HT1080 (cell line): Measurements from ENCODE around the gene FOXG1. TPM values are rescaled to one million over a fixed set of nuclear protein-coding genes. Genes with fewer than 3 reads are reported as not detected.

Source experiments
- DNase-seq: peaks from one replicate; pipeline ENCODE4 v3.0.0-alpha.2; 2015; ENCODE audit warnings: low read depth
- polyA plus RNA-seq, 2 experiments: library from polyadenylated mRNA; depleted of rRNA; stranded (reverse); fragments of >200 nt; gene quantifications; 2 replicates each; pipeline ENCODE4 v1.2.3, GENCODE V29; 2015
- total RNA-seq: library from RNA; depleted of rRNA; stranded (reverse); fragments of >200 nt; shearing (Covaris generic); gene quantifications from 2 replicates; pipeline ENCODE4 v1.2.3, GENCODE V29; 2014; rRNA removed

FOXG1 gene
- not detected in 2 replicates for total RNA-seq
- polyA plus RNA-seq (2015; cell fraction: cytosol; rRNA removed) = not detected in 2 replicates
- polyA plus RNA-seq (2015; cell fraction: nucleus; rRNA removed) = not detected in 2 replicates

- no peak for DNase-seq
Measured at GRCh38 chr14:28766469-28766955, at the start of gene FOXG1. FOXG1 (plus strand) TSS chr14:28766787; CDS start chr14:28767280, 493 bp downstream.

GRCh38 chr14:28719130-28719529 lies 47.5 kb upstream of the FOXG1 start:
- no peak for DNase-seq

GRCh38 chr14:28731358-28731757 lies 35.2 kb upstream of the FOXG1 start:
- no peak for DNase-seq

- DNase-seq = peak; percentile 22
Measured at GRCh38 chr14:28742171-28742846, 24.3 kb upstream of the FOXG1 start.

GRCh38 chr14:28744126-28744525 lies 22.5 kb upstream of the FOXG1 start:
- peak; percentile 12 for DNase-seq

- DNase-seq = no peak
Measured at GRCh38 chr14:28745176-28745575, 21.4 kb upstream of the FOXG1 start.

GRCh38 chr14:28746247-28746646 lies 20.3 kb upstream of the FOXG1 start:
- no peak for DNase-seq

GRCh38 chr14:28751467-28752058 lies 15.0 kb upstream of the FOXG1 start:
- peak; percentile 61 for DNase-seq

- peak; percentile 55 for DNase-seq
Measured at GRCh38 chr14:28754209-28754985, 12.2 kb upstream of the FOXG1 start.

- DNase-seq = no peak
Measured at GRCh38 chr14:28755198-28755815, 11.3 kb upstream of the FOXG1 start.

GRCh38 chr14:28755884-28756268 lies 10.7 kb upstream of the FOXG1 start:
- DNase-seq = no peak

GRCh38 chr14:28756269-28756883 lies 10.2 kb upstream of the FOXG1 start:
- DNase-seq = no peak

- DNase-seq = no peak
Measured at GRCh38 chr14:28756884-28757570, 9.6 kb upstream of the FOXG1 start.

- DNase-seq = no peak
Measured at GRCh38 chr14:28757786-28758185, 8.8 kb upstream of the FOXG1 start.

GRCh38 chr14:28758253-28758884 lies 8.2 kb upstream of the FOXG1 start:
- no peak for DNase-seq

- DNase-seq = no peak
Measured at GRCh38 chr14:28758885-28759652, 7.5 kb upstream of the FOXG1 start.

- no peak for DNase-seq
Measured at GRCh38 chr14:28759653-28760313, 6.8 kb upstream of the FOXG1 start.

- no peak for DNase-seq
Measured at GRCh38 chr14:28760431-28760996, 6.1 kb upstream of the FOXG1 start.
